GM12872 (cell line): ENCODE data around the gene CYP1B1.

Experiments used
- TF ChIP-seq, protein P1 (sequence below): IDR thresholded peaks from 3 replicates; pipeline ENCODE4 v1.5.1; 2011; ENCODE audit warnings: low read depth, mild to moderate bottlenecking, low read length, moderate library complexity; ENCODE audit not compliant: insufficient read depth

CYP1B1 gene

DNA sequence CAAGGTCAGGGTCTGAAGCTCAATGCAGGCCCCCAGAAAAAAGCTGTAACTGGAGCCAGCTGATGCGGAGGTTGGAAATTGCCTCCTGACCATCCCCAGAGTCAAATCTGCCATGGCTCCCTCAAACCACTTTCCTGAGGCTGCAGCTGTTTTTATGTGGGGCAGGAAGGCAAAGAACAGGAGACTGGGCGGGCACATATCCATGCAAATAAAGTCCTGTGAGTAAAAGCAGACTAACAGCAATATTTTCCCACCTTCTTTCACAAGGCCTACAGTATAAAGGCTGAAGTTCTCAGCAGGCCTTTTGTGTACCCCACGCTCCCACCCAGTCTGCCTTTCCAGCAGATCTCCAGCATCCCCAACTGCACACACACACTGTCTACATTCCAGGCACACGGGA is 47.1 kb downstream of the CYP1B1 start:
- TF ChIP-seq, protein P1, sequence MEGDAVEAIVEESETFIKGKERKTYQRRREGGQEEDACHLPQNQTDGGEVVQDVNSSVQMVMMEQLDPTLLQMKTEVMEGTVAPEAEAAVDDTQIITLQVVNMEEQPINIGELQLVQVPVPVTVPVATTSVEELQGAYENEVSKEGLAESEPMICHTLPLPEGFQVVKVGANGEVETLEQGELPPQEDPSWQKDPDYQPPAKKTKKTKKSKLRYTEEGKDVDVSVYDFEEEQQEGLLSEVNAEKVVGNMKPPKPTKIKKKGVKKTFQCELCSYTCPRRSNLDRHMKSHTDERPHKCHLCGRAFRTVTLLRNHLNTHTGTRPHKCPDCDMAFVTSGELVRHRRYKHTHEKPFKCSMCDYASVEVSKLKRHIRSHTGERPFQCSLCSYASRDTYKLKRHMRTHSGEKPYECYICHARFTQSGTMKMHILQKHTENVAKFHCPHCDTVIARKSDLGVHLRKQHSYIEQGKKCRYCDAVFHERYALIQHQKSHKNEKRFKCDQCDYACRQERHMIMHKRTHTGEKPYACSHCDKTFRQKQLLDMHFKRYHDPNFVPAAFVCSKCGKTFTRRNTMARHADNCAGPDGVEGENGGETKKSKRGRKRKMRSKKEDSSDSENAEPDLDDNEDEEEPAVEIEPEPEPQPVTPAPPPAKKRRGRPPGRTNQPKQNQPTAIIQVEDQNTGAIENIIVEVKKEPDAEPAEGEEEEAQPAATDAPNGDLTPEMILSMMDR = no peak

DNA sequence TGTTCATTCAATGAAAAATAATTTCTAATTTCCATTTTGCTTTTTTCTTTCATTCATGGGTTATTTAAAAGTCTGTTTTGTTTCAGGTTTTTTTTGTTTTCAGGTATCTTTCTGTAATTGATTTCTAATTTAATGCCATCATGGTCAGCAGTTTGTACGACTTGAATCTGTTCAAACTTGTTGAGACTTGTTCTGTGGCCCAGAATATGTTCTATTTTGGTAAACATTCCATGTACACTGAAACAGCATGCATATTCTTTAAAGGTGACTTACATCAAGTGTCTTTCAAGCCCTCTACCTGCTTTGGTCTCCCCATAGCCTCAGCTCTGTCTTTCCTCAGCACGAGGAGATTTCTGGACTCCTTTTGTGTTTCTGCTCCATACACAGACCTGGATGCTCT is 49.1 kb downstream of the CYP1B1 start:
- TF ChIP-seq, protein P1 = no peak

DNA sequence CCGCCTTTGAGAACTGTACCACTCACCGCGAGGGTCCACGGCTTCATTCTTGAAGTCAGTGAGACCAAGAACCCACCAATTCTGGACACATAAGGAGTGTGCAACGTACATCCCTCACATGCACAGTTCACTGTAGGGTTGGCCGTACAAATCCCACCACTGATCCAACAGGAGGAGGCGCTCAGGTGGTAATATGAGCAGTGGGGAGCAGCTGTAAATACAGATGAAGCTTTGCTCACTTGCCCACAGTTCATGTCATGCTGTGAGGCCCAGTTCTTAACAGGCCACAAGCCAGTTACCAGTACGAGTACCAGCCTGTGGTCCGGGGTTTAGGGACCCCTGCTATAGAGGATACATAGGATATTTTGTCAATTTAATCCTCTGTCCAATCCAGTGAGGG is 54.4 kb downstream of the CYP1B1 start:
- TF ChIP-seq, protein P1 = no peak

DNA sequence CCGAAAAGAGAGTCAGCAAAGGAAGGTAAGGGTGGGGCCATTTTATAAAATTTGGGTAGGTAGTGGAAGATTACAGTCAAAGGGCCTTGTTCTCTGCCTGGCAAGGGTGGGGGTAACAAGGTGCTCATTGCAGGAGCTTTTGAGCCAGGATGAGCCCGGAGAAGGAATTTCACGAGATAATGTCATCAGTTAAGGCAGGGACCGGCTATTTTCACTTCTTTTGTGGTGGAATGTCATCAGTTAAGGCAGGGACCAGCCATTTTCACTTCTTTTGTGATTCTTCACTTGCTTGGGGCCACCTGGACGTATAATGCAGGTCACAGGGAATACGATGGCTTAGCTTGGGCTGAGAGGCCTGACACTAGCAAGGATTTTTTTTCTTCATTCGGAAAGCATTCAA is 58.1 kb downstream of the CYP1B1 start:
- TF ChIP-seq, protein P1 = no peak
